SK-N-DZ (cell line): ENCODE data around the gene HS6ST1.
"Not testable (repeated sequence)": the region's sequence is repeated elsewhere in the genome, so short reads cannot be mapped to it uniquely, and the experiment has no call there.

Experiments used
- DNase-seq: peaks from one replicate; pipeline ENCODE4 v3.0.0-alpha.2; 2015; ENCODE audit warnings: low spot score

HS6ST1 gene

GRCh38 chr2:128269990-128270671 is 48.5 kb downstream of the HS6ST1 start:
- no peak for DNase-seq

GRCh38 chr2:128269063-128269989 is 49.3 kb downstream of the HS6ST1 start:
- DNase-seq: no peak

- DNase-seq: not testable (repeated sequence)
Observed at GRCh38 chr2:128268611-128269010, 50.1 kb downstream of the HS6ST1 start.

- DNase-seq: not testable (repeated sequence)
Observed at GRCh38 chr2:128268145-128268544, 50.5 kb downstream of the HS6ST1 start.

- not testable (repeated sequence) for DNase-seq
Observed at GRCh38 chr2:128267649-128268048, 51.0 kb downstream of the HS6ST1 start.

- DNase-seq: not testable (repeated sequence)
Observed at GRCh38 chr2:128267197-128267596, 51.5 kb downstream of the HS6ST1 start.

- not testable (repeated sequence) for DNase-seq
Observed at GRCh38 chr2:128266463-128266862, 52.2 kb downstream of the HS6ST1 start.

- not testable (repeated sequence) for DNase-seq
Observed at GRCh38 chr2:128265608-128265993, 53.1 kb downstream of the HS6ST1 start.

GRCh38 chr2:128264881-128265607 is 53.6 kb downstream of the HS6ST1 start:
- DNase-seq: no peak

GRCh38 chr2:128263902-128264331 is 54.8 kb downstream of the HS6ST1 start:
- no peak for DNase-seq

- no peak for DNase-seq
Observed at GRCh38 chr2:128262315-128263253, 56.1 kb downstream of the HS6ST1 start.

- no peak for DNase-seq
Observed at GRCh38 chr2:128261245-128262128, 57.2 kb downstream of the HS6ST1 start.

- no peak for DNase-seq
Observed at GRCh38 chr2:128260239-128261138, 58.2 kb downstream of the HS6ST1 start.

GRCh38 chr2:128259585-128259984 is 59.1 kb downstream of the HS6ST1 start:
- DNase-seq: no peak

- DNase-seq: no peak
Observed at GRCh38 chr2:128258218-128258617, 60.5 kb downstream of the HS6ST1 start.

- DNase-seq: no peak
Observed at GRCh38 chr2:128252501-128252900, 66.2 kb downstream of the HS6ST1 start.

GRCh38 chr2:128252086-128252485 is 66.6 kb downstream of the HS6ST1 start:
- not testable (repeated sequence) for DNase-seq

GRCh38 chr2:128250229-128251025 is 68.2 kb downstream of the HS6ST1 start:
- DNase-seq: no peak
